Neuronal stem cell (in vitro differentiated cells): ENCODE measurements around the gene DDX6.

Experiments used
- DNase-seq: peaks from one replicate; pipeline ENCODE4 v3.0.0-alpha.2; 2013; ENCODE audit warnings: low spot score
- H2AFZ ChIP-seq: one replicate; pipeline ENCODE4 v1.6.1; 2013; ENCODE audit warnings: mild to moderate bottlenecking, low read length, inconsistent platforms
- H2AK5ac ChIP-seq: 2 replicates; pipeline ENCODE4 v1.6.1; 2013; ENCODE audit warnings: low read depth, mild to moderate bottlenecking, inconsistent platforms, low read length, moderate library complexity, mixed read lengths
- H2BK120ac ChIP-seq: 2 replicates; pipeline ENCODE4 v1.6.1; 2013; ENCODE audit warnings: low read depth, mild to moderate bottlenecking, inconsistent platforms, low read length, moderate library complexity, mixed read lengths
- H2BK12ac ChIP-seq: one replicate; pipeline ENCODE4 v1.6.1; 2013; ENCODE audit warnings: low read length, inconsistent platforms
- H2BK15ac ChIP-seq: 2 replicates; pipeline ENCODE4 v1.6.1; 2013; ENCODE audit warnings: mild to moderate bottlenecking, low read length, inconsistent platforms, mixed read lengths
- H2BK5ac ChIP-seq: one replicate; pipeline ENCODE4 v1.6.1; 2013; ENCODE audit warnings: inconsistent platforms, mild to moderate bottlenecking, low read length, moderate library complexity
- H3K14ac ChIP-seq: one replicate; pipeline ENCODE4 v1.6.1; 2013; ENCODE audit warnings: low read length, inconsistent platforms
- H3K18ac ChIP-seq: 2 replicates; pipeline ENCODE4 v1.6.1; 2013; ENCODE audit warnings: low read length, inconsistent platforms
- H3K23ac ChIP-seq: 2 replicates; pipeline ENCODE4 v1.6.1; 2013; ENCODE audit warnings: low read depth, mild to moderate bottlenecking, mixed read lengths, low read length, inconsistent platforms; ENCODE audit not compliant: poor library complexity
- H3K27ac ChIP-seq: replicated peaks from 3 replicates; pipeline ENCODE4 v1.5.1; 2013; ENCODE audit warnings: low read length, inconsistent platforms
- H3K27me3 ChIP-seq, 3 experiments: 2 replicates each; pipeline ENCODE4 v1.6.1; 2013; ENCODE audit warnings: low read length in 3 of 3, mild to moderate bottlenecking in 2 of 3, inconsistent platforms in 1 of 3, low read depth in 1 of 3, mixed read lengths in 1 of 3, moderate library complexity in 1 of 3; ENCODE audit not compliant: control insufficient read depth in 3 of 3, insufficient read depth in 3 of 3
- H3K36me3 ChIP-seq, 2 donors: replicated peaks in 1 of 2; 2 replicates each; pipeline ENCODE4 v1.6.1; 2013; ENCODE audit warnings: low read length in 2 of 2; ENCODE audit not compliant: control insufficient read depth in 2 of 2, insufficient read depth in 2 of 2
- H3K4ac ChIP-seq: 2 replicates; pipeline ENCODE4 v1.6.1; 2013; ENCODE audit warnings: inconsistent platforms, mild to moderate bottlenecking, low read length, moderate library complexity
- H3K4me1 ChIP-seq, 2 donors: 1 replicate in 1 of 2; 2 replicates in 1 of 2; pipeline ENCODE4 v1.6.1; 2013; ENCODE audit warnings: low read length in 2 of 2, low read depth in 1 of 2; ENCODE audit not compliant: control insufficient read depth in 2 of 2, insufficient read depth in 1 of 2
- H3K4me2 ChIP-seq: one replicate; pipeline ENCODE4 v1.6.1; 2013; ENCODE audit warnings: mild to moderate bottlenecking, low read length, inconsistent platforms; ENCODE audit not compliant: insufficient read depth, poor library complexity, severe bottlenecking
- H3K4me3 ChIP-seq, 2 donors: 2 replicates each; pipeline ENCODE4 v1.5.1; 2013; ENCODE audit warnings: low read length in 2 of 2, mild to moderate bottlenecking in 2 of 2, inconsistent platforms in 1 of 2, moderate library complexity in 1 of 2
- H3K79me1 ChIP-seq: one replicate; pipeline ENCODE4 v1.6.1; 2013; ENCODE audit warnings: low read depth, mild to moderate bottlenecking, inconsistent platforms, low read length, moderate library complexity
- H3K9ac ChIP-seq: one replicate; pipeline ENCODE4 v1.6.1; 2013; ENCODE audit warnings: mild to moderate bottlenecking, low read depth, low read length, inconsistent platforms; ENCODE audit not compliant: poor library complexity
- H3K9me3 ChIP-seq, 2 donors: replicated peaks in 1 of 2; 2 replicates each; pipeline versions ENCODE3 to v1.6.1; 2013; ENCODE audit warnings: low read length in 2 of 2, mild to moderate bottlenecking in 2 of 2, inconsistent platforms in 1 of 2, low read depth in 1 of 2, mixed read lengths in 1 of 2, moderate library complexity in 1 of 2; ENCODE audit not compliant: control insufficient read depth in 2 of 2, insufficient read depth in 1 of 2
- H4K8ac ChIP-seq: one replicate; pipeline ENCODE4 v1.6.1; 2013; ENCODE audit warnings: low read depth, mild to moderate bottlenecking, inconsistent platforms, low read length, moderate library complexity
- H4K91ac ChIP-seq: one replicate; pipeline ENCODE4 v1.6.1; 2013; ENCODE audit warnings: low read length, low read depth, mild to moderate bottlenecking, inconsistent platforms; ENCODE audit not compliant: poor library complexity
- WGBS, 2 donors: extraction: QIAGEN DNeasy Blood & Tissue Kit; methylation state at CpG; one replicate each; pipeline ENCODE4 v1.1.7; 2013; ENCODE audit warnings: missing lambda C conversion rate in 2 of 2, mixed read lengths in 1 of 2; ENCODE audit not compliant: insufficient read length in 2 of 2, insufficient replicate concordance in 1 of 2; ENCODE audit errors: extremely low coverage in 2 of 2; 5-methylcytosine and 5-hydroxymethylcytosine counted together

Gene DDX6

DNA sequence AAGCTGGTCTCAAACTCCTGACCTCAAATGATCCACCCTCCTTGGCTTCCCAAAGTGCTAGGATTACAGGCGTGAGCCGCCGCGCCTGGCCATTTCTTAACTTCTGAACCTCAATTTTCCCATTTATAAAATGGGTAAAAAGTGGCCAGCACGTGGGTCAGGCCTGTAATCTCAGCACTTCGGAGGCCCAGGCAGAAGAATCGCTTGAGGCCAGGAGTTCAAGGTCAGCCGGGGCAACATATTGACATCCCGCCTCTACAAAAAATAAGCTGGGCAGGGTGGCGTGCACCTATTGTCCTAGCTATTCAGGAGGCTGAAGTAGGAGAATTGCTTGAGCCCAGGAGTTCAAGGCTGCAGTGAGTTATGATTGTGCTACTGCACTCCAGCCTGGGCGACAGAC, 6.5 kb upstream of the DDX6 start:
- H2BK12ac ChIP-seq: no peak overlapping the region
- H2AFZ ChIP-seq: no peak overlapping the region
- H3K14ac ChIP-seq: no peak overlapping the region
- no peaks in the 10 kb centered on the region for H3K27me3 ChIP-seq
- H3K18ac ChIP-seq: no peak overlapping the region
- DNase-seq: no peak
- no peak overlapping the region for H4K8ac ChIP-seq
- no peak overlapping the region for H3K4me3 ChIP-seq
- no peak overlapping the region for H3K4me2 ChIP-seq
- H3K4me1 ChIP-seq: peaks cover 7 to 13% of the 10 kb centered on the region in 2 donors
- H2BK5ac ChIP-seq: no peak overlapping the region
- H4K91ac ChIP-seq: no peak overlapping the region
- H3K9me3 ChIP-seq: no peaks in the 10 kb centered on the region
- no peak overlapping the region for H3K27ac ChIP-seq
- no peaks in the 10 kb centered on the region for H3K79me1 ChIP-seq
- no peak overlapping the region for H3K9ac ChIP-seq
- H3K36me3 ChIP-seq: no peaks in the 10 kb centered on the region
- H2BK120ac ChIP-seq: no peak overlapping the region
- no peak overlapping the region for H3K23ac ChIP-seq
- H2AK5ac ChIP-seq: no peak overlapping the region
- H2BK15ac ChIP-seq: no peak overlapping the region
- no CpG with 5 or more reads among the region's 11 CpGs for WGBS, 2 donors
- H3K4ac ChIP-seq: no peak overlapping the region

DNA sequence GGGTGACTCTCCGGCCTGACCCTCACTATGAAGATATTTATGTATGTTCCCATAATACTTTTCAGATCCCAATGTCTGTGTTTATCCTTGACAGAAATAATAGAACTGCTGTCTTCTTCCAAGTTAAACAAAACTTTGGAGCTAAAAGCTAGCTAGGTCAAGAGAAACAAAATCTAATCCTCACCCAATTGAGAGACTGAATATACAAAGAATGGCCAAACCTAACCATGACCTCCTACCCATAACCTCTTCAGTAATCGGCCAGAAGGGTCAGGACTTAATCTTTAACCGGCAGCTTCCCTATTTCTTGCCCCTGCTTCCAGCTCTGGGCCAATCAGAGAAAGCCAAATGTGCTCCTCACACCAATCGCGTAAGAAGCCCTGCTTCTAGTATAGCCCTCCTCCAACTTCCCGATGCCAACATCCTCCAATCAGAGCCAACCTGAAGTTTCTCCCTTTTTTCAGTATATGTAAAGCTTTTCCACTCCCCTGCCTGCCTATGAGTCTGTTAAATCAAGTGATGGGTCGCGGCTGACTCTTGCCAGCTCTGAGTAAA, 1.7 kb upstream of the DDX6 start:
- peak overlapping the region; percentile 95 for H3K27ac ChIP-seq
- peak; percentile 77 for DNase-seq

DNA sequence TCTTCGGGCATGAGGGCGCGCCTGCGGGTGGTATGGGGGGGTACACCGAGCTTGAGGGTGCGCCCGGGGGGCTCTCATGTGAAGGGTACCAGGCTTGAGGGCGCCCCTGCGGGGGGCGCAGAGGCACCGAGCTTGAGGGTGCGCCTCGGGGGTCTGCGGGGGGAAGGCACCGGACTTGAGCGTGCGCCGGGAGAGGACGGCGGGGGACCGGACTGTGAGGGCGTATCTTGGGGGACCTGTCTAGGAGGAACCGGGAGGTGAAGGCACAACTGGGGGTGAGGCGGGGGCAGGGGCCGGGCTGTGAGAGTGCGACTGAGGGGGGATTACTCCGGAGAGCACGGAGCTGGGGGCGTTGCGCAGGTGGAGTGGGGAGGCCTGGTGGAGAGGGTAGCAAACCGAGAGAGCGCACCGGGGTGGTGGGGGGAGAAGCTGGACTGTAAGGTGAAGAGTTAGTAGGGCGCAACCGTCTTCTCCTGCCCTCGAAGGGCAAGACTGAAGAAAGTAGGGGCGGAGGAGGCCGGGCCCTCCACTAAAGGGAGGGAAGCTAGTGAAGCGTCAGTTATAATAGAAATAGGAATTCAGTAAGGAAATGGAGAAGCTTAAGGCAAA, 1.1 kb upstream of the DDX6 start:
- Histone ChIP-seq H3K36me3 (peaks cover 0 to 10% of the 10 kb centered on the region in 2 donors), H3K9ac (peak overlapping the region; percentile 85), H3K4me1 (peaks cover 6 to 16% of the 10 kb centered on the region in 2 donors), H3K27ac (peak overlapping the region; percentile 95), H3K4ac (no peak overlapping the region), H3K9me3 (peaks cover 0 to 2% of the 10 kb centered on the region in 2 donors), H4K91ac (peak overlapping the region; percentile 97), H3K4me2 (peak overlapping the region; percentile 84), H2AK5ac (peak overlapping the region; percentile 98), H3K4me3 (peak overlapping the region; percentile 91 to 99), H2BK15ac (peak overlapping the region; percentile 71), H3K14ac (peak overlapping the region; percentile 71), H2BK120ac (peak overlapping the region; percentile 99), H2BK5ac (peak overlapping the region; percentile 98), H4K8ac (no peak overlapping the region), H3K27me3 (no peaks in the 10 kb centered on the region), H2BK12ac (no peak overlapping the region), H3K79me1 (peaks cover 4% of the 10 kb centered on the region), H3K23ac (peak overlapping the region; percentile 97), H3K18ac (peak overlapping the region; percentile 98), H2AFZ (peak overlapping the region; percentile 96)
- peak; percentile 20 for DNase-seq
- WGBS, 2 donors: no CpG with 5 or more reads among the region's 39 CpGs

More for the DNA sequence above, 1.7 kb upstream of the DDX6 start:
- Histone ChIP-seq H2BK5ac (no peak overlapping the region), H3K4me3 (peak overlapping the region in 1 of 2 donors; percentile 99), H3K79me1 (peaks cover 4% of the 10 kb centered on the region), H2AK5ac (no peak overlapping the region), H2BK15ac (no peak overlapping the region), H3K18ac (no peak overlapping the region), H3K14ac (no peak overlapping the region), H4K8ac (no peak overlapping the region), H3K27me3 (no peaks in the 10 kb centered on the region), H3K36me3 (peaks cover 0 to 7% of the 10 kb centered on the region in 2 donors), H3K4ac (no peak overlapping the region), H4K91ac (no peak overlapping the region), H3K23ac (no peak overlapping the region), H2BK120ac (no peak overlapping the region), H2AFZ (peak overlapping the region; percentile 96), H3K9me3 (peaks cover 0 to 2% of the 10 kb centered on the region in 2 donors), H3K9ac (no peak overlapping the region), H3K4me2 (peak overlapping the region; percentile 84), H3K4me1 (peaks cover 6 to 16% of the 10 kb centered on the region in 2 donors), H2BK12ac (no peak overlapping the region)
- WGBS, 2 donors: no CpG with 5 or more reads among the region's 8 CpGs

DNA sequence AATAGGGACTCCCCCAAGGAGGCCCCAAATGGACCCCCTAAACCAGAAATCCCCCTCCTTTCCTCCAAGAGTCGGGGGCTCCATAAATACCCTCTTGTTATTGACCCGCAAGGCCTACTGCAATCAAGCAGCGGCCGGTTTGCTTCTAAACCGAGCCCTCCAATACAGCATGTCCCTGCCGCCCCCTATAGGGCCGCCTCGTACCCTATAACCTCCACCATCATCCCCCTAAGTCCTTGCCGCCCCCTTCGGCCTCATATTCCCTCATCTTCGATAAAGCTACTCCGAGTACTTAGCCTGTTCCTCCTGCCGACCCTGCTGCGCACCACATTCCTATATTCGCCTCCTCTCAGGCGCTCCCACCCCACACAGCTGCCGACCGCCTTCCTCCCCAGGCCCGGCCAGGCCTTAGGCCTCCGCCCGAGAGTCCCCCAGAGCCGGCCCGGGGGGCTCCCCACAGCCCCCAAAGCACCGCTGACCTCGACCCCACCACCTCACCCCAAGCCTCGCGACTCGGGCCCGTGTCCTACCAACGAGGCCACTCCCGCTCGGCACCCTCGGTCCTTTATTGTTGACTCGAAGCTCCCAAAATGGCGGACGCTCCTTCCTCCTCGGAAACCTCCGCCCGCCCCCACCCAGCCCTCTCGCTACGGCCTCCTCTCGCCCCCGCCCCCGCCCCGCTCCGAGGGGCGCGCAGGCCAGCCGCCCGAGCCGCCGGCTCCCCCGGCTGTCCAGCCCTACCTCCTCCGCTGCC, 430 bp downstream of the DDX6 start:
- DNase-seq: peak; percentile 53
- H3K14ac ChIP-seq: peak overlapping the region; percentile 97
- H3K4me3 ChIP-seq: peak overlapping the region; percentile 91 to 99
- H4K8ac ChIP-seq: peak overlapping the region; percentile 92
- H3K23ac ChIP-seq: peak overlapping the region; percentile 95
- peak overlapping the region; percentile 94 for H2BK120ac ChIP-seq
- H3K4me1 ChIP-seq: peaks cover 8 to 9% of the 10 kb centered on the region in 2 donors
- peak overlapping the region; percentile 92 for H2BK15ac ChIP-seq
- no peaks in the 10 kb centered on the region for H3K27me3 ChIP-seq
- no CpG with 5 or more reads among the region's 54 CpGs for WGBS, 2 donors
- peak overlapping the region; percentile 97 for H3K4ac ChIP-seq
- H3K9me3 ChIP-seq: peaks cover 0 to 2% of the 10 kb centered on the region in 2 donors
- peak overlapping the region; percentile 100 for H3K18ac ChIP-seq
- peak overlapping the region; percentile 99 for H4K91ac ChIP-seq
- H3K27ac ChIP-seq: peak overlapping the region; percentile 95
- H2BK12ac ChIP-seq: no peak overlapping the region
- peak overlapping the region; percentile 98 for H2BK5ac ChIP-seq
- peaks cover 2 to 22% of the 10 kb centered on the region in 2 donors for H3K36me3 ChIP-seq
- H3K4me2 ChIP-seq: peak overlapping the region; percentile 84
- peak overlapping the region; percentile 99 for H3K9ac ChIP-seq
- peak overlapping the region; percentile 97 for H2AK5ac ChIP-seq
- H3K79me1 ChIP-seq: peaks cover 4% of the 10 kb centered on the region
- H2AFZ ChIP-seq: peak overlapping the region; percentile 96
